ENCODE measurements around the gene FAM8A1.

DNA sequence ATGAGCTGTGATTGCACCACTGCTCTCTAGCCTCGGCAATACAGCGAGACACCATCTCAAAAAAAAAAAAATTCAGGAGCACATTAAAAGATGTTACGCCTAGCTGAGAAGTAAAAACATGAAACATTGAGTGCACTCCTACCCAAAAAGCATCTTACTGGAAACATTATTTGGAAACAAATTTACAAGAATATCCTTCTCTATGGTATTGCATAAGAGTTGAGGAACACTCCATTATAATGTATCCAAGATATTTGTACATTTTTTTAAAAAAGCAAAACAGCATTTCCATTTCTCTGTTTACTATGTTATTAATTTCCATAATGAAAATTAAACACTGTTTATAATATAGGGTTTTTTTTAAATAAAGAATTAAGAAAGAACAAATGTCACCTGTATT, 48.6 kb downstream of the FAM8A1 start:
- TF ChIP-seq ZNF274 (IDR thresholded peaks at IDR 0.05; ENCODE audit: low read depth, low read length) (no peak), YY1 (IDR thresholded peaks at IDR 0.05; ENCODE audit: insufficient read depth, insufficient read length) (no peak), SUZ12 (IDR thresholded peaks at IDR 0.05; ENCODE audit: extremely low read depth, insufficient read depth, insufficient read length) (no peak)

All from NT2/D1 (cell line).